HepG2 (cell line): ENCODE data around the gene ZBTB25. TPM values are rescaled to one million over a fixed set of nuclear protein-coding genes. Genes with fewer than 3 reads are reported as not detected.

ENCODE experiments used
- FOXO4 ChIP-seq: sonication (generic); formaldehyde crosslinking; conservative IDR thresholded peaks from 2 replicates; pipeline ENCODE4 v1.8.1; 2023; ENCODE audit warnings: missing genetic modification reagents
- HINFP ChIP-seq: sonication (generic); formaldehyde crosslinking; IDR thresholded peaks from 2 replicates; pipeline ENCODE4 v1.4.0; 2020; ENCODE audit warnings: low read depth, mild to moderate bottlenecking, missing genetic modification reagents
- JUNB ChIP-seq: sonication (generic); formaldehyde crosslinking; IDR thresholded peaks from 2 replicates; pipeline ENCODE4 v1.8.0; 2022; ENCODE audit warnings: missing genetic modification reagents, mild to moderate bottlenecking, borderline replicate concordance
- REL ChIP-seq: sonication (generic); formaldehyde crosslinking; conservative IDR thresholded peaks from 2 replicates; pipeline ENCODE4 v1.8.0; 2022; ENCODE audit warnings: mild to moderate bottlenecking, missing genetic modification reagents, moderate library complexity
- SAFB2 ChIP-seq: sonication (generic); formaldehyde crosslinking; IDR thresholded peaks from 2 replicates; pipeline ENCODE4 v1.5.1; 2020; ENCODE audit warnings: missing genetic modification reagents, low read depth, mild to moderate bottlenecking, borderline replicate concordance
- SAP130 ChIP-seq: IDR thresholded peaks from 2 replicates; pipeline ENCODE4 v1.6.1; 2016; ENCODE audit warnings: low read depth
- SIX4 ChIP-seq: sonication (generic); formaldehyde crosslinking; IDR thresholded peaks from 2 replicates; pipeline ENCODE4 v1.4.0; 2020; ENCODE audit warnings: missing genetic modification reagents
- TEAD3 ChIP-seq: optimal IDR thresholded peaks from 2 replicates; pipeline ENCODE3; 2016; ENCODE audit warnings: borderline replicate concordance
- ZBTB38 ChIP-seq: sonication (generic); formaldehyde crosslinking; IDR thresholded peaks from 2 replicates; pipeline ENCODE4 v1.5.1; 2020; ENCODE audit warnings: mild to moderate bottlenecking, missing genetic modification reagents
- ZFY ChIP-seq: sonication (generic); formaldehyde crosslinking; IDR thresholded peaks from 2 replicates; pipeline ENCODE4 v1.4.0; 2020; ENCODE audit warnings: missing genetic modification reagents
- ZNF10 ChIP-seq: sonication (generic); formaldehyde crosslinking; IDR thresholded peaks from 2 replicates; pipeline ENCODE4 v1.4.0; 2020; ENCODE audit warnings: mild to moderate bottlenecking, low read depth, missing genetic modification reagents, borderline replicate concordance
- ZNF121 ChIP-seq: sonication (generic); formaldehyde crosslinking; IDR thresholded peaks from 2 replicates; pipeline ENCODE4 v1.5.0; 2020; ENCODE audit warnings: mild to moderate bottlenecking, missing genetic modification reagents
- ZNF275 ChIP-seq: sonication (generic); formaldehyde crosslinking; IDR thresholded peaks from 2 replicates; pipeline ENCODE4 v1.8.0; 2022; ENCODE audit warnings: missing genetic modification reagents, mild to moderate bottlenecking, inconsistent platforms, borderline replicate concordance
- ZNF276 ChIP-seq: sonication (generic); formaldehyde crosslinking; IDR thresholded peaks from 2 replicates; pipeline ENCODE4 v1.4.0; 2020; ENCODE audit warnings: mild to moderate bottlenecking, low read depth, missing genetic modification reagents
- ZNF441 ChIP-seq: sonication (generic); formaldehyde crosslinking; IDR thresholded peaks from 2 replicates; pipeline ENCODE4 v1.7.0; 2021; ENCODE audit warnings: missing genetic modification reagents, borderline replicate concordance
- ZNF574 ChIP-seq: sonication (generic); formaldehyde crosslinking; IDR thresholded peaks from 2 replicates; pipeline ENCODE4 v1.4.0; 2020; ENCODE audit warnings: missing genetic modification reagents
- ZNF768 ChIP-seq: sonication (generic); formaldehyde crosslinking; IDR thresholded peaks from 2 replicates; pipeline ENCODE4 v1.4.0; 2020; ENCODE audit warnings: missing genetic modification reagents
- ZNF784 ChIP-seq: sonication (generic); formaldehyde crosslinking; IDR thresholded peaks from 2 replicates; pipeline ENCODE4 v1.5.1; 2020; ENCODE audit warnings: missing genetic modification reagents, mild to moderate bottlenecking, borderline replicate concordance
- polyA plus RNA-seq, 8 experiments: library from polyadenylated mRNA; depleted of rRNA in 3 of 8; stranded (reverse) in 7 of 8; unstranded in 1 of 8; fragments of >200 nt; fragmentation: Illumina TruSeq in 4 of 8; extraction: Trizol in 4 of 8; gene quantifications; 2 replicates each; pipeline versions ENCODE4 v1.2.1 to v1.2.3, GENCODE V29; 2011 to 2016; ENCODE audit warnings: low read depth in 4 of 8, missing spikeins in 1 of 8, mixed read lengths in 1 of 8; ENCODE audit not compliant: insufficient read depth in 1 of 8
- total RNA-seq, 5 experiments: library from RNA; depleted of rRNA; stranded (reverse); fragments of >200 nt; fragmentation: Illumina TruSeq; extraction: Trizol; gene quantifications; 2 replicates each; pipeline ENCODE4 v1.2.3, GENCODE V29; 2016; ENCODE audit warnings: low read depth in 1 of 5

Gene ZBTB25
- total and polyA plus RNA-seq, 2 of the 13 experiments (the other 11 are each of a cell fraction or from before 2014, with no cell fraction given), result 3.5 to 7.6 TPM

- TF ChIP-seq ZNF275 (CRISPR knock-in tag), result 0 out of 2 replicates have a peak, but pooled peaks have one; percentile 18
- TF ChIP-seq SAFB2 (CRISPR knock-in tag), result no peak
- TF ChIP-seq FOXO4 (CRISPR knock-in tag), result 0 out of 2 replicates have a peak, but pooled peaks have one; percentile 52
- no peak for TF ChIP-seq ZBTB38 (CRISPR knock-in tag)
- TF ChIP-seq ZNF276, result no peak
- TF ChIP-seq HINFP (CRISPR knock-in tag), result peak; percentile 1; the same call in 1 of the 2 replicates
- peak; percentile 79 for TF ChIP-seq ZFY (CRISPR knock-in tag)
- no peak for TF ChIP-seq ZNF10 (CRISPR knock-in tag)
- no peak for TF ChIP-seq TEAD3 (CRISPR knock-in tag)
- peak; percentile 58 for TF ChIP-seq SAP130 (CRISPR knock-in tag)
- TF ChIP-seq ZNF121 (CRISPR knock-in tag), result 0 out of 2 replicates have a peak, but pooled peaks have one; percentile 3
- no peak for TF ChIP-seq JUNB (CRISPR knock-in tag)
- no peak for TF ChIP-seq SIX4 (CRISPR knock-in tag)
- TF ChIP-seq ZNF768, result peak; percentile 6
- TF ChIP-seq REL, result no peak
- peak; percentile 5; the same call in 1 of the 2 replicates for TF ChIP-seq ZNF441 (CRISPR knock-in tag)
- peak; percentile 56 for TF ChIP-seq ZNF574 (CRISPR knock-in tag)
- 0 out of 2 replicates have a peak, but pooled peaks have one; percentile 27 for TF ChIP-seq ZNF784
Observed at GRCh38 chr14:64504897-64505794, 1.5 kb upstream of the ZBTB25 start (continued).
